Stimulated activated CD4-positive, alpha-beta T cell treated with anti-CD3 and anti-CD28 coated beads, TNF-alpha, amount 100 ng/mL, for 48 hours (primary cell): Measurements from ENCODE around the gene GAGE12J.
"Not testable (repeated sequence)": the region's sequence is repeated elsewhere in the genome, so short reads cannot be mapped to it uniquely, and the experiment has no call there.

ENCODE experiments used
- DNase-seq, 3 donors: peaks; one replicate each; pipeline ENCODE4 v3.0.0-alpha.2; 2020; ENCODE audit warnings: low read depth in 3 of 3

Gene GAGE12J

GRCh38 chrX:49310371-49310770, 11.5 kb upstream of the GAGE12J start:
- no peak for DNase-seq

- DNase-seq: no peak
Observed at GRCh38 chrX:49312176-49312575, 9.7 kb upstream of the GAGE12J start.

- DNase-seq: no peak
Observed at GRCh38 chrX:49316085-49316484, 5.8 kb upstream of the GAGE12J start.

- DNase-seq: not testable (repeated sequence)
Observed at GRCh38 chrX:49322266-49322665, 429 bp downstream of the GAGE12J start.

GRCh38 chrX:49323735-49324134, 1.9 kb downstream of the GAGE12J start:
- DNase-seq: not testable (repeated sequence)

- DNase-seq: not testable (repeated sequence)
Observed at GRCh38 chrX:49330421-49330820, 8.6 kb downstream of the GAGE12J start.

- not testable (repeated sequence) for DNase-seq
Observed at GRCh38 chrX:49331282-49331681, 9.4 kb downstream of the GAGE12J start, which contains the start of gene GAGE13. Gene GAGE13 (plus strand): TSS chrX:49331582. CDS start chrX:49332738, 1,156 bp downstream.

- not testable (repeated sequence) for DNase-seq
Observed at GRCh38 chrX:49331841-49332240, 10.0 kb downstream of the GAGE12J start.

GRCh38 chrX:49341449-49341848, 19.6 kb downstream of the GAGE12J start:
- DNase-seq: not testable (repeated sequence)

- DNase-seq: not testable (repeated sequence)
Observed at GRCh38 chrX:49344496-49345175, 22.8 kb downstream of the GAGE12J start.

GRCh38 chrX:49345402-49345801, 23.6 kb downstream of the GAGE12J start:
- DNase-seq: not testable (repeated sequence)

GRCh38 chrX:49346150-49346549, 24.3 kb downstream of the GAGE12J start:
- not testable (repeated sequence) for DNase-seq
